HCT116 (cell line): ENCODE data around the gene PDZD8. TPM values are rescaled to one million over a fixed set of nuclear protein-coding genes. Genes with fewer than 3 reads are reported as not detected.
A peak's percentile ranks its signal among the peaks of the same experiment; 100 is the strongest.

Experiments used
- ATAC-seq: fragments of 200-7000 bp; cut with Tn5 transposase; 2 replicates; pipeline ENCODE4 v1.9.1; 2020; ENCODE audit warnings: mild to moderate bottlenecking, moderate library complexity
- BruUV-seq: library from RNA; stranded (reverse); fragments of 400-500 nt; replicated peaks from 2 replicates; lab custom pipeline; 2021; lab: Mats Ljungman, UMichigan
- CTCF ChIA-PET: fragments of 300-600 bp; sonication (Branson Sonifier 250); formaldehyde crosslinking; loops from one replicate; lab custom pipeline; 2021; ENCODE audit warnings: antibody characterized with exemption; lab: Charles Lee
- POLR2A ChIA-PET: fragments of 300-600, 350-600 bp; sonication (Branson Sonifier 250); formaldehyde crosslinking; loops from one replicate; lab custom pipeline; 2021; ENCODE audit warnings: antibody characterized with exemption; lab: Charles Lee
- RAD21 ChIA-PET, 2 experiments: fragments of 300-600 bp; sonication (Branson Sonifier 250); formaldehyde crosslinking; loops; one replicate each; lab custom pipeline; 2023; ENCODE audit warnings: low total read pairs in 2 of 2; ENCODE audit not compliant: uncharacterized antibody in 2 of 2, unreplicated experiment in 2 of 2, low non-redundant PET in 1 of 2; lab: Charles Lee
- DNase-seq: peaks from one replicate; pipeline ENCODE4 v3.0.0-alpha.2; 2010; ENCODE audit warnings: low read depth, low spot score
- H2AFZ ChIP-seq: fragments of 200-600 bp; shearing (Covaris generic), sonication (generic); 2 replicates; pipeline ENCODE4 v1.6.1; 2017; ENCODE audit warnings: low read depth, mixed run types, mixed read lengths, antibody characterized with exemption, low read length; ENCODE audit not compliant: poor library complexity, severe bottlenecking
- H3K27ac ChIP-seq: 2 replicates; pipeline ENCODE4 v1.5.1; 2012; ENCODE audit warnings: low read depth, low read length
- H3K27me3 ChIP-seq: fragments of 200-600 bp; sonication (generic); 2 replicates; pipeline ENCODE4 v1.6.1; 2016; ENCODE audit warnings: mixed run types, low read length, mixed read lengths; ENCODE audit not compliant: insufficient read depth
- H3K36me3 ChIP-seq, 2 experiments: fragments of 200-500 bp in 1 of 2; fragments of 200-600 bp in 1 of 2; sonication (Bioruptor generic) in 1 of 2; sonication (generic) in 1 of 2; 2 replicates each; pipeline versions ENCODE4 v1.5.1 to v1.6.1; 2014 to 2016; ENCODE audit warnings: low read length in 2 of 2, inconsistent platforms in 1 of 2, mixed read lengths in 1 of 2, mixed run types in 1 of 2; ENCODE audit not compliant: insufficient read depth in 2 of 2, control insufficient read depth in 1 of 2
- H3K4me1 ChIP-seq, 2 experiments: fragments of 200-600 bp in 1 of 2; sonication (generic) in 1 of 2; 2 replicates each; pipeline versions ENCODE4 v1.5.1 to v1.6.1; 2012 to 2017; ENCODE audit warnings: low read length in 2 of 2, inconsistent platforms in 1 of 2, mild to moderate bottlenecking in 1 of 2, mixed read lengths in 1 of 2, mixed run types in 1 of 2, moderate library complexity in 1 of 2; ENCODE audit not compliant: insufficient read depth in 2 of 2, control insufficient read depth in 1 of 2
- H3K4me2 ChIP-seq: fragments of 200-600 bp; sonication (generic); 2 replicates; pipeline ENCODE4 v1.6.1; 2017; ENCODE audit warnings: mixed run types, low read length, mixed read lengths
- H3K4me3 ChIP-seq, 2 experiments: fragments of 200-600 bp in 1 of 2; sonication (generic) in 1 of 2; replicated peaks in 1 of 2; 2 replicates each; pipeline ENCODE4 v1.5.1; 2011 to 2016; ENCODE audit warnings: low read length in 2 of 2, control low read depth in 1 of 2, low read depth in 1 of 2, mild to moderate bottlenecking in 1 of 2, mixed read lengths in 1 of 2, mixed run types in 1 of 2
- H3K79me2 ChIP-seq: fragments of 200-600 bp; sonication (generic); 2 replicates; pipeline ENCODE4 v1.6.1; 2017; ENCODE audit warnings: mild to moderate bottlenecking, mixed run types, low read length, moderate library complexity, mixed read lengths; ENCODE audit not compliant: insufficient read depth
- H3K9ac ChIP-seq: fragments of 200-600 bp; sonication (generic); 2 replicates; pipeline ENCODE4 v1.6.1; 2016; ENCODE audit warnings: low read length, mixed read lengths
- H3K9me2 ChIP-seq: fragments of 200-600 bp; sonication (generic), shearing (Covaris generic); 2 replicates; pipeline ENCODE4 v1.6.1; 2017; ENCODE audit warnings: mixed run types, mild to moderate bottlenecking, moderate library complexity; ENCODE audit not compliant: insufficient read depth
- H3K9me3 ChIP-seq, 2 experiments: fragments of 200-500 bp in 1 of 2; fragments of 200-600 bp in 1 of 2; sonication (Bioruptor generic) in 1 of 2; sonication (generic) in 1 of 2; 2 replicates each; pipeline ENCODE4 v1.6.1; 2014 to 2017; ENCODE audit warnings: low read length in 2 of 2, mixed read lengths in 2 of 2, inconsistent platforms in 1 of 2, low read depth in 1 of 2, mild to moderate bottlenecking in 1 of 2, mixed run types in 1 of 2, moderate library complexity in 1 of 2; ENCODE audit not compliant: control insufficient read depth in 1 of 2, insufficient read depth in 1 of 2
- H4K20me1 ChIP-seq: fragments of 200-600 bp; sonication (generic), shearing (Covaris generic); 2 replicates; pipeline ENCODE4 v1.6.1; 2017; ENCODE audit warnings: mixed run types, mild to moderate bottlenecking, moderate library complexity; ENCODE audit not compliant: insufficient read depth
- ELF1 ChIP-seq: IDR thresholded peaks from 2 replicates; pipeline ENCODE4 v1.6.1; 2012; ENCODE audit warnings: low read depth, borderline replicate concordance
- EZH2 ChIP-seq: fragments of 200-600 bp; sonication (generic); IDR thresholded peaks from 2 replicates; pipeline ENCODE4 v1.6.1; 2017; ENCODE audit warnings: antibody characterized with exemption, mixed run types
- POLR2AphosphoS5 ChIP-seq: IDR thresholded peaks from 2 replicates; pipeline ENCODE4 v1.6.1; 2011; ENCODE audit warnings: mild to moderate bottlenecking, low read depth, low read length, moderate library complexity
- SRF ChIP-seq: IDR thresholded peaks from 2 replicates; pipeline ENCODE4 v1.6.1; 2012; ENCODE audit warnings: low read depth
- YY1 ChIP-seq: IDR thresholded peaks from 2 replicates; pipeline ENCODE4 v1.6.1; 2011; ENCODE audit warnings: low read length, low read depth, moderate library complexity, mild to moderate bottlenecking; ENCODE audit not compliant: insufficient replicate concordance; ENCODE audit errors: extremely low read depth
- ZFX ChIP-seq: fragments of 450-650 bp; IDR thresholded peaks from 2 replicates; pipeline ENCODE4 v1.6.1; 2017
- intact Hi-C: fragments of 100-400 bp; cut with micrococcal nuclease; formaldehyde crosslinking; loops from 2 replicates; pipeline ENCODE4 v1.10.0; 2022
- total RNA-seq: library from RNA; stranded (reverse); gene quantifications from one replicate; pipeline ENCODE4 v1.2.1, GENCODE V29; 2021; ENCODE audit not compliant: unreplicated experiment
- TF ChIP-seq, protein P1 (sequence below), 3 experiments: fragments of 200-600 bp in 1 of 3; sonication (generic) in 1 of 3; IDR thresholded peaks in 2 of 3; conservative IDR thresholded peaks in 1 of 3; 2 replicates each; pipeline ENCODE4 v1.5.1; 2012 to 2017; ENCODE audit warnings: low read depth in 2 of 3, low read length in 2 of 3, antibody characterized with exemption in 1 of 3, borderline replicate concordance in 1 of 3, control low read depth in 1 of 3, mild to moderate bottlenecking in 1 of 3, mixed read lengths in 1 of 3, mixed run types in 1 of 3, moderate library complexity in 1 of 3; ENCODE audit not compliant: insufficient read depth in 1 of 3

The PDZD8 gene
- total RNA-seq, 1 experiment from 2014 or later: 61.7 TPM

GRCh38 chr10:117421985-117422384, 46.7 kb upstream of the PDZD8 start:
- CTCF ChIA-PET: no interaction called here
- H3K4me2 ChIP-seq: no peak overlapping the region
- POLR2A ChIA-PET: no interaction called here
- H3K4me1 ChIP-seq: no peaks in the 10 kb centered on the region
- no peaks in the 10 kb centered on the region for H3K79me2 ChIP-seq
- no peaks in the 10 kb centered on the region for H3K36me3 ChIP-seq
- no peaks in the 10 kb centered on the region for H3K27me3 ChIP-seq
- DNase-seq: no peak
- no peaks in the 10 kb centered on the region for H3K9me2 ChIP-seq
- H3K9me3 ChIP-seq: no peaks in the 10 kb centered on the region; a peak in 1 of 4 replicates
- intact Hi-C loops: no loop called here
- no peak overlapping the region for H2AFZ ChIP-seq
- no TSS peak for BruUV-seq
- ATAC-seq: no peak
- TF ChIP-seq EZH2: no peak
- 0 out of 2 replicates have a peak, but pooled peaks have one; percentile 13 for TF ChIP-seq ZFX
- H3K27ac ChIP-seq: no peak overlapping the region
- no peak overlapping the region for H3K4me3 ChIP-seq
- RAD21 ChIA-PET: no interaction called here
- no peak overlapping the region for H3K9ac ChIP-seq
- H4K20me1 ChIP-seq: no peaks in the 10 kb centered on the region

DNA sequence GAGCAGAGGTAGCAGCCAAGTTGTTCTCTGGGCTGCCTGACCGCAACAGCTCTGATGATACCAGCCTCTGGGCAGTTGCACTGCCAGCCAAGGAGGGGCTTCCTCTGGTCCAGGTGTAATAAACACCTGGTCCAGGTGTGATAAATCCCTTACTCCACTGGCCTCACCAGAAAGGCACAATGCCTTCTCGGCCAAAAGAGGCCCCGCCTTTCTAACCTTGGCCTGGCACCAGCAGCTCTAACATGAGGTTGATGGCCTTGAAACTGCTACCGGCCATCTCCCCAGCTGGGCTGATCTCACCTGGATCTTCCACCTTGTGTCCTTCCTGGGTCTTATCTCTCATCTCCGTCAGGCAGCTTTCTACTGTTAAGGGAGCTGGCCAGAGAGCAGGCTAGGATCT, 45.5 kb upstream of the PDZD8 start:
- H3K9me2 ChIP-seq: no peaks in the 10 kb centered on the region
- CTCF ChIA-PET: no interaction called here
- H3K36me3 ChIP-seq: no peaks in the 10 kb centered on the region
- H3K9ac ChIP-seq: no peak overlapping the region
- H3K4me1 ChIP-seq: no peaks in the 10 kb centered on the region
- no peak overlapping the region for H3K4me2 ChIP-seq
- H3K9me3 ChIP-seq: no peaks in the 10 kb centered on the region; a peak in 1 of 4 replicates
- no peak overlapping the region for H3K27ac ChIP-seq
- no peak for DNase-seq
- no peak for TF ChIP-seq POLR2AphosphoS5
- TF ChIP-seq, all 23 proteins: peak for 0
- ATAC-seq: no peak
- H3K27me3 ChIP-seq: no peaks in the 10 kb centered on the region
- BruUV-seq: no TSS peak
- no peak overlapping the region for H3K4me3 ChIP-seq
- H4K20me1 ChIP-seq: no peaks in the 10 kb centered on the region
- no peak overlapping the region for H2AFZ ChIP-seq
- intact Hi-C loops: no loop called here
- ChIA-PET RAD21 (no interaction called here), POLR2A (no interaction called here)
- no peaks in the 10 kb centered on the region for H3K79me2 ChIP-seq

GRCh38 chr10:117419921-117420320, 44.7 kb upstream of the PDZD8 start:
- Histone ChIP-seq H3K27me3 (no peaks in the 10 kb centered on the region), H3K4me1 (no peaks in the 10 kb centered on the region), H2AFZ (no peak overlapping the region), H3K79me2 (no peaks in the 10 kb centered on the region), H3K4me3 (no peak overlapping the region), H3K9ac (no peak overlapping the region), H3K4me2 (no peak overlapping the region), H4K20me1 (no peaks in the 10 kb centered on the region), H3K27ac (no peak overlapping the region), H3K9me3 (no peaks in the 10 kb centered on the region; a peak in 1 of 4 replicates), H3K9me2 (no peaks in the 10 kb centered on the region), H3K36me3 (no peaks in the 10 kb centered on the region)
- CTCF ChIA-PET: interaction anchor here (1.1 kb wide), 1 partner anchor 23 kb away, joined by 3 read pairs; no protein-coding TSS in a partner anchor
- BruUV-seq: no TSS peak
- TF ChIP-seq YY1: no peak
- TF ChIP-seq ELF1: no peak
- TF ChIP-seq SRF: no peak
- TF ChIP-seq, protein P1, sequence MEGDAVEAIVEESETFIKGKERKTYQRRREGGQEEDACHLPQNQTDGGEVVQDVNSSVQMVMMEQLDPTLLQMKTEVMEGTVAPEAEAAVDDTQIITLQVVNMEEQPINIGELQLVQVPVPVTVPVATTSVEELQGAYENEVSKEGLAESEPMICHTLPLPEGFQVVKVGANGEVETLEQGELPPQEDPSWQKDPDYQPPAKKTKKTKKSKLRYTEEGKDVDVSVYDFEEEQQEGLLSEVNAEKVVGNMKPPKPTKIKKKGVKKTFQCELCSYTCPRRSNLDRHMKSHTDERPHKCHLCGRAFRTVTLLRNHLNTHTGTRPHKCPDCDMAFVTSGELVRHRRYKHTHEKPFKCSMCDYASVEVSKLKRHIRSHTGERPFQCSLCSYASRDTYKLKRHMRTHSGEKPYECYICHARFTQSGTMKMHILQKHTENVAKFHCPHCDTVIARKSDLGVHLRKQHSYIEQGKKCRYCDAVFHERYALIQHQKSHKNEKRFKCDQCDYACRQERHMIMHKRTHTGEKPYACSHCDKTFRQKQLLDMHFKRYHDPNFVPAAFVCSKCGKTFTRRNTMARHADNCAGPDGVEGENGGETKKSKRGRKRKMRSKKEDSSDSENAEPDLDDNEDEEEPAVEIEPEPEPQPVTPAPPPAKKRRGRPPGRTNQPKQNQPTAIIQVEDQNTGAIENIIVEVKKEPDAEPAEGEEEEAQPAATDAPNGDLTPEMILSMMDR (IDR thresholded peaks at IDR 0.05 in 2 of 3, conservative IDR thresholded peaks at IDR 0.05 in 1 of 3; ENCODE audit: borderline replicate concordance in 1 of 3, insufficient read depth in 1 of 3, low read depth in 2 of 3, low read length in 2 of 3): no peak
- no peak for DNase-seq
- POLR2A ChIA-PET: no interaction called here
- intact Hi-C loops: no loop called here
- RAD21 ChIA-PET: no interaction called here
- ATAC-seq: no peak
